ENCODE data around the gene FGF22. TPM values are rescaled to one million over a fixed set of nuclear protein-coding genes. Genes with fewer than 3 reads are reported as not detected.
A peak's percentile ranks its signal among the peaks of the same experiment; 100 is the strongest.
"Not testable (repeated sequence)": the region's sequence is repeated elsewhere in the genome, so short reads cannot be mapped to it uniquely, and the experiment has no call there.

The FGF22 gene
- total and polyA plus RNA-seq, 2 donors (not counting 1 experiment from before 2014, with no cell fraction given) = 0.34 to 2.9 TPM

DNA sequence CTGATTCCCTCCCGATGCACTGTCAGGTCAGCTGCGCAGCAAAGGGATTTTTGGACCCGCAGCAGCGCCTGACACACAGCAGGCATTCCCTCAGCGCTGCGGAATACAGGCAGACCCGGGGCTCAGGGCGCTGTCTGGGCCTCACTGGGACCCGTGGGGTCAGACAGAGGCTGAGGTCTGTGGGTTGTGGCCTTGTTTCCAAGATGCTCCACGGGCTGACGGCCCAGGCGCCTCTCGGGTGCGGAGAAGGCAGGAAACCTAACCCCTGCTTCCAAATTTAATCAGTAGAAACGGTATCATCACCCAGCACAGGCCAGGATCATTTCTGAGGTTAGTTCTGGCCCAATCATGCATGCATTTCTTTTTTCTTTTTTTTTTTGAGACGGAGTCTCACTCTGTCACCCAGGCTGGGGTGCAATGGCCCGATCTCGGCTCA, 24.0 kb downstream of the FGF22 start:
- peaks cover 40% of the 10 kb centered on the region for H3K4me1 Mint-ChIP-seq
- peak overlapping the region; percentile 65 for H3K9ac ChIP-seq (ENCODE audit: low read length)
- peak overlapping the region; percentile 92 for H3K27ac Mint-ChIP-seq
- H3K4me1 ChIP-seq (ENCODE audit: control insufficient read depth in 2 of 2, insufficient read depth in 2 of 2, low read length in 2 of 2) = peaks cover 25 to 54% of the 10 kb centered on the region in 2 donors
- peak overlapping the region in 4 of 5 experiments; percentile 46 to 71 (median 52) for H3K4me3 ChIP-seq (ENCODE audit: control extremely low read depth in 1 of 5, extremely low read depth in 1 of 5, insufficient read depth in 1 of 5, low read depth in 2 of 5, low read length in 4 of 5)
- peak overlapping the region; percentile 96 for H3K4me2 ChIP-seq (replicated peaks; ENCODE audit: low read depth, low read length, poor library complexity, severe bottlenecking)
- H3K27ac ChIP-seq (ENCODE audit: low read length in 2 of 2) = peak overlapping the region; percentile 69 to 75
- peaks cover 0 to 7% of the 10 kb centered on the region in 2 experiments for H3K36me3 ChIP-seq (replicated peaks in 1 of 2; ENCODE audit: control extremely low read depth in 1 of 2, control insufficient read depth in 1 of 2, extremely low read depth in 1 of 2, insufficient read depth in 2 of 2, low read length in 1 of 2)
- no peaks in the 10 kb centered on the region for H3K27me3 ChIP-seq (replicated peaks in 1 of 4; ENCODE audit: control extremely low read depth in 1 of 4, control insufficient read depth in 3 of 4, insufficient read depth in 4 of 4, low read length in 3 of 4)
- no peaks in the 10 kb centered on the region for H3K9me3 Mint-ChIP-seq (ENCODE audit: insufficient read depth)
- H3K27me3 Mint-ChIP-seq = no peaks in the 10 kb centered on the region
- H3K4me3 Mint-ChIP-seq = peak overlapping the region; percentile 84
- ChIA-PET POLR2A (interaction anchor here (0.7 to 1.4 kb wide), 4 partner anchors 18 to 133 kb away, joined by 4 to 20 read pairs (median 5); no protein-coding TSS in a partner anchor), CTCF (interaction anchor here (0.7 to 1.9 kb wide), 4 partner anchors 17 to 96 kb away, joined by 3 to 17 read pairs (median 6); no protein-coding TSS in a partner anchor)
- WGBS (ENCODE audit: insufficient coverage) = 22% methylated on average over 17 of the region's 18 CpGs
- no peak for ATAC-seq (ENCODE audit: low read depth)
- peaks cover 41% of the 10 kb centered on the region for H4K20me1 ChIP-seq (ENCODE audit: control insufficient read depth, insufficient read depth, low read length, poor library complexity, severe bottlenecking)
- intact Hi-C loops (cut with micrococcal nuclease) = loop anchor here (1.0 to 10.0 kb wide), 6 partner anchors 17 to 261 kb away; partner anchors contain the start of genes ARID3A, BSG, CDC34 and FGF22
- H3K9me3 ChIP-seq (ENCODE audit: control extremely low read depth in 1 of 3, control insufficient read depth in 2 of 3, insufficient read depth in 1 of 3, low read length in 2 of 3) = peaks cover 0 to 7% (median 0%) of the 10 kb centered on the region in 3 donors
- H3K79me2 ChIP-seq (ENCODE audit: control insufficient read depth, insufficient read depth, low read length) = peaks cover 49% of the 10 kb centered on the region
- no peak for DNase-seq
- no peak for TF ChIP-seq EZH2 (IDR thresholded peaks at IDR 0.05; ENCODE audit: borderline replicate concordance, insufficient read depth, low read depth, low read length, poor library complexity, severe bottlenecking)
- H2AFZ ChIP-seq (ENCODE audit: insufficient read depth, low read depth, low read length, poor library complexity, severe bottlenecking) = peak overlapping the region; percentile 90

- H3K27me3 ChIP-seq (replicated peaks in 1 of 4; ENCODE audit: control extremely low read depth in 1 of 4, control insufficient read depth in 3 of 4, insufficient read depth in 4 of 4, low read length in 3 of 4) = no peaks in the 10 kb centered on the region
- H3K4me3 ChIP-seq (ENCODE audit: control extremely low read depth in 1 of 5, extremely low read depth in 1 of 5, insufficient read depth in 1 of 5, low read depth in 2 of 5, low read length in 4 of 5) = peak overlapping the region in 1 of 5 experiments; percentile 9
- peaks cover 28% of the 10 kb centered on the region for H4K20me1 ChIP-seq (ENCODE audit: control insufficient read depth, insufficient read depth, low read length, poor library complexity, severe bottlenecking)
- intact Hi-C loops (cut with micrococcal nuclease) = loop anchor here (10.0 kb wide), 1 partner anchor 260 kb away; the partner anchor contains the start of gene ARID3A
- H3K79me2 ChIP-seq (ENCODE audit: control insufficient read depth, insufficient read depth, low read length) = peaks cover 37% of the 10 kb centered on the region
- peak overlapping the region; percentile 38 for H2AFZ ChIP-seq (ENCODE audit: insufficient read depth, low read depth, low read length, poor library complexity, severe bottlenecking)
- H3K4me2 ChIP-seq (replicated peaks; ENCODE audit: low read depth, low read length, poor library complexity, severe bottlenecking) = peak overlapping the region; percentile 68
- Mint-ChIP-seq H3K27me3 (peaks cover 4% of the 10 kb centered on the region), H3K9me3 (ENCODE audit: insufficient read depth) (no peaks in the 10 kb centered on the region), H3K4me1 (peaks cover 29% of the 10 kb centered on the region), H3K27ac (peak overlapping the region; percentile 80), H3K4me3 (peak overlapping the region; percentile 64)
- TF ChIP-seq CTCF (IDR thresholded peaks at IDR 0.05) (peak; percentile 85), EZH2 (IDR thresholded peaks at IDR 0.05; ENCODE audit: borderline replicate concordance, insufficient read depth, low read depth, low read length, poor library complexity, severe bottlenecking) (no peak)
- WGBS (ENCODE audit: insufficient coverage) = 10% methylated on average over 23 of the region's 24 CpGs
- ChIA-PET CTCF (interaction anchor here (0.6 kb wide), 1 partner anchor 30 kb away, joined by 5 read pairs; the partner anchor contains the start of gene PRSS57), POLR2A (no interaction called here)
- ATAC-seq (ENCODE audit: low read depth) (peak; percentile 7), DNase-seq (peak; percentile 89)
- H3K4me1 ChIP-seq (ENCODE audit: control insufficient read depth in 2 of 2, insufficient read depth in 2 of 2, low read length in 2 of 2) = peaks cover 12 to 41% of the 10 kb centered on the region in 2 donors
- no peak overlapping the region for H3K9ac ChIP-seq (ENCODE audit: low read length)
- H3K36me3 ChIP-seq (replicated peaks in 1 of 2; ENCODE audit: control extremely low read depth in 1 of 2, control insufficient read depth in 1 of 2, extremely low read depth in 1 of 2, insufficient read depth in 2 of 2, low read length in 1 of 2) = no peaks in the 10 kb centered on the region
- H3K27ac ChIP-seq (ENCODE audit: low read length in 2 of 2) = no peak overlapping the region
- H3K9me3 ChIP-seq (ENCODE audit: control extremely low read depth in 1 of 3, control insufficient read depth in 2 of 3, insufficient read depth in 1 of 3, low read length in 2 of 3) = peaks cover 0 to 7% (median 0%) of the 10 kb centered on the region in 3 donors
Measured at GRCh38 chr19:664913-665443, 25.3 kb downstream of the FGF22 start.

- H3K4me3 ChIP-seq (ENCODE audit: control extremely low read depth in 1 of 5, extremely low read depth in 1 of 5, insufficient read depth in 1 of 5, low read depth in 2 of 5, low read length in 4 of 5); H3K27ac Mint-ChIP-seq; H3K27me3 Mint-ChIP-seq; H3K36me3 ChIP-seq (replicated peaks in 1 of 2; ENCODE audit: control extremely low read depth in 1 of 2, control insufficient read depth in 1 of 2, extremely low read depth in 1 of 2, insufficient read depth in 2 of 2, low read length in 1 of 2); H3K27me3 ChIP-seq (replicated peaks in 1 of 4; ENCODE audit: control extremely low read depth in 1 of 4, control insufficient read depth in 3 of 4, insufficient read depth in 4 of 4, low read length in 3 of 4); H3K4me2 ChIP-seq (replicated peaks; ENCODE audit: low read depth, low read length, poor library complexity, severe bottlenecking); ATAC-seq (ENCODE audit: low read depth); H3K27ac ChIP-seq (ENCODE audit: low read length in 2 of 2); H3K9me3 Mint-ChIP-seq (ENCODE audit: insufficient read depth); DNase-seq; H3K9ac ChIP-seq (ENCODE audit: low read length); H4K20me1 ChIP-seq (ENCODE audit: control insufficient read depth, insufficient read depth, low read length, poor library complexity, severe bottlenecking); POLR2A ChIA-PET; H2AFZ ChIP-seq (ENCODE audit: insufficient read depth, low read depth, low read length, poor library complexity, severe bottlenecking); H3K4me3 Mint-ChIP-seq: not testable (repeated sequence)
- peaks cover 5 to 21% of the 10 kb centered on the region in 2 donors for H3K4me1 ChIP-seq (ENCODE audit: control insufficient read depth in 2 of 2, insufficient read depth in 2 of 2, low read length in 2 of 2)
- peaks cover 0 to 13% (median 0%) of the 10 kb centered on the region in 3 donors for H3K9me3 ChIP-seq (ENCODE audit: control extremely low read depth in 1 of 3, control insufficient read depth in 2 of 3, insufficient read depth in 1 of 3, low read length in 2 of 3)
- H3K4me1 Mint-ChIP-seq = peaks cover 14% of the 10 kb centered on the region
- H3K79me2 ChIP-seq (ENCODE audit: control insufficient read depth, insufficient read depth, low read length) = peaks cover 16% of the 10 kb centered on the region
- CTCF ChIA-PET = interaction anchor here (0.8 kb wide), 1 partner anchor 67 kb away, joined by 6 read pairs; no protein-coding TSS in a partner anchor
- WGBS (ENCODE audit: insufficient coverage) = 85% methylated on average over 34 of the region's 38 CpGs
- intact Hi-C loops (cut with micrococcal nuclease) = loop anchor here (10.0 kb wide), 1 partner anchor 258 kb away; the partner anchor contains the start of gene ARID3A
Measured at GRCh38 chr19:666985-667573, 27.4 kb downstream of the FGF22 start.

Measured in B cell (primary cell).